BE2C (cell line): ENCODE data around the gene BIN1.
A peak's percentile ranks its signal among the peaks of the same experiment; 100 is the strongest.

Source experiments
- DNase-seq: peaks from one replicate; pipeline ENCODE4 v3.0.0-alpha.2; 2020
- H3K27me3 ChIP-seq: fragments of 250-450 bp; sonication (Bioruptor Pico); 2 replicates; pipeline ENCODE4 v1.5.1; 2020; ENCODE audit warnings: mild to moderate bottlenecking
- H3K36me3 ChIP-seq: fragments of 250-450 bp; sonication (Bioruptor Pico); 2 replicates; pipeline ENCODE4 v1.5.1; 2020; ENCODE audit warnings: mild to moderate bottlenecking
- H3K4me1 ChIP-seq: fragments of 250-450 bp; sonication (Bioruptor Pico); 2 replicates; pipeline ENCODE4 v1.5.1; 2020
- H3K4me3 ChIP-seq: 2 replicates; pipeline ENCODE4 v1.5.1; 2011; ENCODE audit warnings: low read depth, low read length
- H3K9me3 ChIP-seq: fragments of 250-450 bp; sonication (Bioruptor Pico); 2 replicates; pipeline ENCODE4 v1.5.1; 2020
- CTCF ChIP-seq: IDR thresholded peaks from 2 replicates; pipeline ENCODE4 v1.5.1; 2012; ENCODE audit warnings: mild to moderate bottlenecking, low read depth, low read length

Gene BIN1

DNA sequence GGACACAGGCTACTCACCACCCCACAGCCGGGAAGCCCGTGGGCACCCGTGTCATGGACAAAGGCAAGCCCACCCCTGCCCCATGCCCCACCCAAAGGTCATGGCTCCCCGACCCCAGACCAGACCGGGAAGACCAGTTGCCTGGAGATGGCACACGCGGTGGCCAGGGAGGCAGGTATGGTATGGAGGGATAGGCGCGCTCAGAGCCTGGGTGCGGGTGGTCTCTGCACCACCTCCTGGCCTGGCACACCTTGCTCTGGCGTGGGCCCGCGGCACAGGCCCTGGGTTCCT lies 51.2 kb downstream of the BIN1 start:
- Histone ChIP-seq H3K9me3 (no peaks in the 10 kb centered on the region), H3K36me3 (no peaks in the 10 kb centered on the region), H3K27me3 (no peaks in the 10 kb centered on the region), H3K4me3 (no peak overlapping the region), H3K4me1 (no peaks in the 10 kb centered on the region)
- no peak for DNase-seq
- no peak for TF ChIP-seq CTCF

DNA sequence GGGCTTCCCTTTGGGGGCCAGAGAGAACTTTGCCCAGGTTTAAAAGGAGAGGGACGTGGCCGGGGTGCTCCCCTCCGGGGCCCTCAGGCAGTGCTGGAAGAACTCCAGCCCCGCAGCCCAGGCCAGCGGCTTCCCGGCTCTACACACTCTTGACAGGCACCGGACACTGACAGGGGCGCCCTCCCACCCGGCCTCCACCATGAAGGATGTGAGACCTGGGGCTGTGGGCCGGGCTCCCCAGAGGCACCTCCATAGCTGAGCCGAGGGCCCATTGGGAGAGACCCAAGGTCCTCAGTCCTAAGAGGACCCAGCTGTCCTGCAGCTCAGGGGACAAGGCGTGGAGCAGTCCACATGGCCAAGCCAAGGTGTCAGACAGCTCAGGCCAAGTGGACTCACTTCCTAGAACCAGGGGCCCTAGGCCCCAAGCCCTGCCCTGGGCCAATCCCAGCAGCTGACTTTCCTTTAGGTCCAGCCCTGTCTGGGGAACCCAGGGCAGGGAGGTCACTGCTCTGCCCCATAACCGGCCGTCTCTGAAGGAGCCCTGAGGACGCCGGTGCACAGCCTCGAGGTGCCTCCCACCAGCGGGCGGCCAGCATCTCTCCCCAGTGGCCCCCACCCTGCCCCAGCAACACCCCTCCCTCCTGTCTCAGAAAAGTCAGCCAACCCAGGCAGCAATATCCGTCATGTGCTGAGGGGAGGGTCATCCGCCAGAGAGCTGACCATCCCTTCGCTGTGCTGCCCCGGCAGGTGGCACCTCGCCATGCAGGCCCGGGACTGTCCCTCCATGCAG lies 51.8 kb downstream of the BIN1 start:
- Histone ChIP-seq H3K4me3 (no peak overlapping the region), H3K4me1 (no peaks in the 10 kb centered on the region), H3K36me3 (no peaks in the 10 kb centered on the region), H3K9me3 (no peaks in the 10 kb centered on the region), H3K27me3 (no peaks in the 10 kb centered on the region)
- TF ChIP-seq CTCF, result no peak
- DNase-seq, result no peak

- no peaks in the 10 kb centered on the region for H3K36me3 ChIP-seq
- no peaks in the 10 kb centered on the region for H3K4me1 ChIP-seq
- DNase-seq, result peak; percentile 2
- no peak overlapping the region for H3K4me3 ChIP-seq
- no peaks in the 10 kb centered on the region for H3K27me3 ChIP-seq
- no peaks in the 10 kb centered on the region for H3K9me3 ChIP-seq
- TF ChIP-seq CTCF, result no peak
Measured at GRCh38 chr2:127054604-127054930, 52.4 kb downstream of the BIN1 start.

- no peak for TF ChIP-seq CTCF
- H3K27me3 ChIP-seq, result no peaks in the 10 kb centered on the region
- H3K36me3 ChIP-seq, result no peaks in the 10 kb centered on the region
- peak; percentile 19 for DNase-seq
- no peaks in the 10 kb centered on the region for H3K9me3 ChIP-seq
- H3K4me1 ChIP-seq, result no peaks in the 10 kb centered on the region
- H3K4me3 ChIP-seq, result no peak overlapping the region
Measured at GRCh38 chr2:127053731-127054603, 53.0 kb downstream of the BIN1 start.

DNA sequence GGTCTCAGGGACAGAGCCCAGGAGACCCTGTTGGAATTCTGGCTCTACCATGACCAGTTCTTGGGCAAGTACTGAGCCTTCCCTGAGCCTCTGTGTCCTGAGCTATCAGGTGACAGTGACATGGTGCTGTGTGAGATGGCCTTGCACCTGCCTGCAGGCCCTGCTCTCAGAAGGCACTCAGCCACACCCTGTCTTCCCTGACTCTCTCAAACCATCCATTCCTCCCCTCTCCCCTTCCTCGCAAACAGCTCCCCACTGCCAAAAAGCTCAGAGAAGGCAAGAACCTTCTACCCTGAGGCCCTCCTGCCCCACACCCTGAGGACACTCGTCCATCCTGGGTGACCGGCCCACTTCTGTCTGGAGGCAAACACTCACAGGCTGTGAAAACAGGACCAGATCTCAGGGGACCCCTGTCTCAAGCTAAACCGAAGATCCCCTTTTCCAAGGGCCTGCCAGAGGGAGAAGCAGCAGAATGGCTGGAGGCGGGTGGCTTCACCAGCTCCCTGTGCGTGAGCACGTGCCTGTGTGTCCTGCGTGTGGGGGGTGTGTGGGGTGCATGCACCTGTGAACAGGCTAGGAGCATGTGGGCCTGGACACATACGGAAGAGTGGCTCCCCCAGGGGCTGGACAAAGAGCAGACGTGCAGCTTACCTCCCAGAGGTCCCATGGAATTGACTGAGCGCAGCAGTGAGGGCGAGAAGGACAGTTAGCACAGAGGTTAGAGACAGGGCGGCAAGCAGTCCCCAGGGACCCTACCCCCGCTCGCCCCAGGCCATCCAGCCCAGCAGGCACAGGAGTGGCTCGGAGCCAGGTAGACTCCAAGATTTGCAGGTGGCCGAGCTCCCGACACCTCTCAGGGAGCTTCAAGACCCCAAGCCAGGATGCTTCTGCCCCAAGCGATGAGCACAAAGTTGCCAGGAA lies 53.9 kb downstream of the BIN1 start:
- H3K36me3 ChIP-seq, result no peaks in the 10 kb centered on the region
- no peak for TF ChIP-seq CTCF

More for the DNA sequence above, 53.9 kb downstream of the BIN1 start:
- no peaks in the 10 kb centered on the region for H3K9me3 ChIP-seq
- no peak overlapping the region for H3K4me3 ChIP-seq
- DNase-seq, result peak; percentile 5
- no peaks in the 10 kb centered on the region for H3K27me3 ChIP-seq
- no peaks in the 10 kb centered on the region for H3K4me1 ChIP-seq
